Measurements from ENCODE around the gene ADAM12. TPM values are rescaled to one million over a fixed set of nuclear protein-coding genes. Genes with fewer than 3 reads are reported as not detected.

Gene ADAM12
- total and polyA plus RNA-seq, 10 of the 15 experiments (the other 5 are each of a cell fraction or from before 2014, with no cell fraction given) = under 0.01 to 0.62 (median 0.04) TPM; not detected in 5

- in situ Hi-C loops (cut with MboI) (no loop called here), intact Hi-C loops (cut with micrococcal nuclease; ENCODE audit: unreplicated experiment) (no loop called here)
- TF ChIP-seq ATF2 (IDR thresholded peaks at IDR 0.05; ENCODE audit: low read length) (no peak), JUND (IDR thresholded peaks at IDR 0.05; ENCODE audit: low read depth, low read length) (no peak), CHD2 (IDR thresholded peaks at IDR 0.05; ENCODE audit: borderline replicate concordance, low read depth, low read length) (no peak), SKIL (IDR thresholded peaks at IDR 0.05; ENCODE audit: low read depth, poor library complexity, severe bottlenecking) (no peak), RELA (IDR thresholded peaks at IDR 0.05; ENCODE audit: borderline replicate concordance, partially characterized antibody) (no peak), USF2 (IDR thresholded peaks at IDR 0.05; ENCODE audit: borderline replicate concordance, low read depth, low read length) (no peak), TBL1XR1 (IDR thresholded peaks at IDR 0.05; ENCODE audit: low read depth, low read length) (no peak), CBX3 (IDR thresholded peaks at IDR 0.05; ENCODE audit: borderline replicate concordance, low read depth) (no peak), SIX5 (IDR thresholded peaks at IDR 0.05; ENCODE audit: low read depth, low read length, severe bottlenecking) (no peak), CBX5 (IDR thresholded peaks at IDR 0.05; ENCODE audit: low read depth) (no peak), RUNX3 (IDR thresholded peaks at IDR 0.05; ENCODE audit: low read length) (no peak), TAF1 (IDR thresholded peaks at IDR 0.05; ENCODE audit: borderline replicate concordance, low read depth, low read length) (no peak), RFX5 (IDR thresholded peaks at IDR 0.05; ENCODE audit: low read depth, low read length) (no peak), SMAD1 (IDR thresholded peaks at IDR 0.05; ENCODE audit: low read depth, partially characterized antibody) (no peak), ZNF384 (IDR thresholded peaks at IDR 0.05; ENCODE audit: borderline replicate concordance, low read depth, low read length) (no peak), USF1 (IDR thresholded peaks at IDR 0.05; ENCODE audit: borderline replicate concordance, extremely low read length, insufficient read depth, low read depth, low read length) (no peak), SRF (IDR thresholded peaks at IDR 0.05; ENCODE audit: low read depth in 2 of 2, low read length in 2 of 2) (no peak), RELB (IDR thresholded peaks at IDR 0.05; ENCODE audit: low read depth) (no peak)
Observed at GRCh38 chr10:126376956-126377355, 11.3 kb downstream of the ADAM12 start.

More at GRCh38 chr10:126376956-126377355, 11.3 kb downstream of the ADAM12 start:
- no TSS peak for BruUV-seq (replicated peaks)
- no peaks in the 10 kb centered on the region for H3K27me3 ChIP-seq (replicated peaks in 1 of 2; ENCODE audit: control insufficient read depth in 2 of 2, insufficient read depth in 2 of 2, low read length in 1 of 2)
- no peaks in the 10 kb centered on the region for H3K36me3 ChIP-seq (ENCODE audit: control insufficient read depth in 2 of 2, insufficient read depth in 2 of 2, low read length in 1 of 2)
- no peak overlapping the region for H2AFZ ChIP-seq (ENCODE audit: control insufficient read depth, low read depth, low read length)
- ChIA-PET RAD21 (ENCODE audit: unreplicated experiment) (no interaction called here), POLR2A (no interaction called here), SMC1A (ENCODE audit: uncharacterized antibody, unreplicated experiment) (interaction anchor here (1.3 kb wide), 1 partner anchor 8 kb away, joined by 4 read pairs; no protein-coding TSS in a partner anchor), CTCF (no interaction called here)
- DNase-seq (ENCODE audit: low read depth, low spot score) (no peak), ATAC-seq (no peak), FAIRE-seq (no peak)
- no peaks in the 10 kb centered on the region for H3K4me1 ChIP-seq (ENCODE audit: control insufficient read depth, insufficient read depth, low read length)
- no peaks in the 10 kb centered on the region for H3K9me3 ChIP-seq (replicated peaks; ENCODE audit: control insufficient read depth, insufficient read depth, low read length)
- no peak overlapping the region for H3K9ac ChIP-seq (ENCODE audit: control insufficient read depth, insufficient read depth, low read length)
- no peak overlapping the region for H3K4me2 ChIP-seq (ENCODE audit: control insufficient read depth, insufficient read depth)
- H3K79me2 ChIP-seq (ENCODE audit: control insufficient read depth, insufficient read depth, low read length) = no peaks in the 10 kb centered on the region
- no peak overlapping the region for H3K27ac ChIP-seq (ENCODE audit: control insufficient read depth, insufficient read depth)
- 7% methylated on average over 2 of the region's 2 CpGs for WGBS (ENCODE audit: insufficient coverage, insufficient replicate concordance, low lambda C conversion rate, missing lambda C conversion rate)
- no peak overlapping the region for H3K4me3 ChIP-seq
- H4K20me1 ChIP-seq (ENCODE audit: control insufficient read depth, insufficient read depth) = no peaks in the 10 kb centered on the region

All from GM12878 (cell line).